Endothelial cell of umbilical vein (primary cell): ENCODE data around the gene DAG1. TPM values are rescaled to one million over a fixed set of nuclear protein-coding genes. Genes with fewer than 3 reads are reported as not detected.
A peak's percentile ranks its signal among the peaks of the same experiment; 100 is the strongest.

Experiments used
- BruUV-seq: library from RNA; stranded (reverse); fragments of 400-500 nt; replicated peaks from 2 replicates; lab custom pipeline; 2021; lab: Mats Ljungman, UMichigan
- CTCF ChIA-PET: fragments of 300-600, 350-600 bp; sonication (Branson Sonifier 250); formaldehyde crosslinking; loops from one replicate; lab custom pipeline; 2021; ENCODE audit warnings: antibody characterized with exemption, inconsistent platforms; lab: Charles Lee
- POLR2A ChIA-PET: fragments of 300-600, 350-600 bp; sonication (Branson Sonifier 250); formaldehyde crosslinking; loops from one replicate; lab custom pipeline; 2021; ENCODE audit warnings: antibody characterized with exemption, inconsistent platforms; lab: Charles Lee
- DNase-seq: peaks from one replicate; pipeline ENCODE4 v3.0.0-alpha.2; 2011; ENCODE audit warnings: low read depth, low spot score
- FAIRE-seq: peaks from 2 replicates; lab custom pipeline; 2011; peaks lifted over from hg19 to GRCh38; lab: Jason Lieb, UNC
- H2AFZ ChIP-seq: 2 replicates; pipeline ENCODE4 v1.6.0; 2012; ENCODE audit warnings: low read depth, low read length, control low read depth, inconsistent platforms
- H3K27ac ChIP-seq: 2 replicates; pipeline ENCODE4 v1.5.1; 2011; ENCODE audit warnings: low read depth, mild to moderate bottlenecking, control low read depth, low read length, moderate library complexity; ENCODE audit not compliant: insufficient read depth
- H3K27me3 ChIP-seq, 2 experiments: 2 replicates each; pipeline versions ENCODE4 v1.6.0 to v1.6.1; 2011; ENCODE audit warnings: low read length in 2 of 2, mixed read lengths in 1 of 2; ENCODE audit not compliant: control insufficient read depth in 2 of 2, insufficient read depth in 2 of 2
- H3K36me3 ChIP-seq, 2 experiments: 2 replicates in 1 of 2; 3 replicates in 1 of 2; pipeline ENCODE4 v1.5.1; 2011; ENCODE audit warnings: low read length in 2 of 2, mild to moderate bottlenecking in 1 of 2, moderate library complexity in 1 of 2; ENCODE audit not compliant: control insufficient read depth in 2 of 2, insufficient read depth in 2 of 2; ENCODE audit errors: extremely low read depth in 1 of 2
- H3K4me1 ChIP-seq: 3 replicates; pipeline ENCODE4 v1.5.1; 2011; ENCODE audit warnings: mild to moderate bottlenecking, low read length; ENCODE audit not compliant: control insufficient read depth, insufficient read depth; ENCODE audit errors: extremely low read depth
- H3K4me2 ChIP-seq: 2 replicates; pipeline ENCODE4 v1.6.1; 2011; ENCODE audit warnings: low read length, control low read depth, mixed read lengths; ENCODE audit not compliant: insufficient read depth
- H3K4me3 ChIP-seq, 3 experiments: fragments of 200-600 bp in 1 of 3; sonication (generic), shearing (Covaris generic) in 1 of 3; replicated peaks in 1 of 3; 2 replicates each; pipeline ENCODE4 v1.5.1; 2011 to 2016; ENCODE audit warnings: control low read depth in 3 of 3, low read length in 3 of 3, mild to moderate bottlenecking in 2 of 3, inconsistent platforms in 1 of 3, low read depth in 1 of 3, moderate library complexity in 1 of 3; ENCODE audit not compliant: insufficient read depth in 1 of 3
- H3K79me2 ChIP-seq: 2 replicates; pipeline ENCODE4 v1.6.0; 2012; ENCODE audit warnings: low read length, inconsistent platforms; ENCODE audit not compliant: control insufficient read depth, insufficient read depth
- H3K9ac ChIP-seq: replicated peaks from 2 replicates; pipeline ENCODE3; 2011; ENCODE audit warnings: low read length, control low read depth; ENCODE audit not compliant: insufficient read depth; ENCODE audit errors: extremely low read depth
- H3K9me1 ChIP-seq: replicated peaks from 3 replicates; pipeline ENCODE4 v1.6.0; 2011; ENCODE audit warnings: mild to moderate bottlenecking, low read length; ENCODE audit not compliant: control insufficient read depth, insufficient read depth; ENCODE audit errors: extremely low read depth
- H3K9me3 ChIP-seq: replicated peaks from 2 replicates; pipeline ENCODE4 v1.5.1; 2012; ENCODE audit warnings: low read length, inconsistent platforms; ENCODE audit not compliant: control insufficient read depth, insufficient read depth
- H4K20me1 ChIP-seq: replicated peaks from 2 replicates; pipeline ENCODE3; 2011; ENCODE audit warnings: mild to moderate bottlenecking, low read length; ENCODE audit not compliant: control insufficient read depth, insufficient read depth; ENCODE audit errors: extremely low read depth
- EZH2 ChIP-seq: IDR thresholded peaks from 2 replicates; pipeline ENCODE4 v1.6.1; 2012; ENCODE audit warnings: borderline replicate concordance, low read depth, mild to moderate bottlenecking, moderate library complexity, low read length, inconsistent platforms; ENCODE audit not compliant: severe bottlenecking
- FOS ChIP-seq: IDR thresholded peaks from 2 replicates; pipeline ENCODE4 v1.6.1; 2011; ENCODE audit warnings: mild to moderate bottlenecking, low read length, moderate library complexity, borderline replicate concordance; ENCODE audit not compliant: insufficient read depth
- GATA2 ChIP-seq: IDR thresholded peaks from 2 replicates; pipeline ENCODE4 v1.7.0; 2011; ENCODE audit warnings: low read depth, mild to moderate bottlenecking, moderate library complexity, mixed read lengths, low read length; ENCODE audit not compliant: insufficient read length, insufficient read depth
- JUN ChIP-seq: IDR thresholded peaks from 2 replicates; pipeline ENCODE4 v1.6.1; 2011; ENCODE audit warnings: borderline replicate concordance, low read depth; ENCODE audit not compliant: insufficient read length, insufficient read depth
- MAX ChIP-seq: IDR thresholded peaks from 2 replicates; pipeline ENCODE4 v1.6.1; 2011; ENCODE audit not compliant: insufficient read depth, insufficient read length
- MYC ChIP-seq: IDR thresholded peaks from one replicate; pipeline ENCODE4 v1.6.1; 2011; ENCODE audit warnings: mild to moderate bottlenecking, low read depth, low read length
- POLR2A ChIP-seq: IDR thresholded peaks from 2 replicates; pipeline ENCODE4 v1.6.1; 2012; ENCODE audit warnings: low read depth, mild to moderate bottlenecking, control low read depth, low read length
- POLR2AphosphoS5 ChIP-seq: IDR thresholded peaks from 2 replicates; pipeline ENCODE4 v1.6.1; 2012; ENCODE audit warnings: low read depth, mild to moderate bottlenecking, control low read depth, low read length, moderate library complexity; ENCODE audit not compliant: insufficient read depth
- dilution Hi-C: fragments of 300-500 bp; cut with MboI; formaldehyde crosslinking; loops from one replicate; pipeline ENCODE4 v1.15.0; 2019; ENCODE audit warnings: low sequenced_read_pairs; ENCODE audit not compliant: extremely low pct_ligation_motif_present
- intact Hi-C: fragments of 100-400 bp; cut with micrococcal nuclease; formaldehyde crosslinking; loops from one replicate; pipeline ENCODE4 v1.10.0; 2022
- polyA plus RNA-seq, 4 experiments: library from polyadenylated mRNA; depleted of rRNA in 3 of 4; stranded (reverse) in 3 of 4; unstranded in 1 of 4; fragments of >200 nt; gene quantifications; 2 replicates each; pipeline versions ENCODE4 v1.2.1 to v1.2.3, GENCODE V29; 2011 to 2012; ENCODE audit warnings: missing spikeins in 1 of 4
- total RNA-seq: library from RNA; stranded (reverse); gene quantifications from 2 replicates; pipeline ENCODE4 v1.2.3, GENCODE V29; 2021
- TF ChIP-seq, protein P1 (sequence below), 2 donors: IDR thresholded peaks; 1 replicate in 1 of 2; 2 replicates in 1 of 2; pipeline ENCODE4 v1.5.1; 2011; ENCODE audit warnings: low read length in 2 of 2, mild to moderate bottlenecking in 2 of 2, moderate library complexity in 2 of 2, control low read depth in 1 of 2, inconsistent platforms in 1 of 2, low read depth in 1 of 2; ENCODE audit not compliant: insufficient read depth in 1 of 2; ENCODE audit errors: extremely low read depth in 1 of 2

The DAG1 gene
- total and polyA plus RNA-seq, 2 donors (not counting 3 experiments of a cell fraction or from before 2014, with no cell fraction given): 59.6 to 97.5 TPM

GRCh38 chr3:49492969-49493368 lies 22.9 kb downstream of the DAG1 start:
- Histone ChIP-seq H3K9ac (no peak overlapping the region), H3K9me1 (no peaks in the 10 kb centered on the region), H3K79me2 (no peaks in the 10 kb centered on the region), H3K27me3 (no peaks in the 10 kb centered on the region), H3K9me3 (no peaks in the 10 kb centered on the region), H3K36me3 (no peaks in the 10 kb centered on the region), H3K4me2 (no peak overlapping the region), H4K20me1 (no peaks in the 10 kb centered on the region), H3K4me1 (no peaks in the 10 kb centered on the region), H3K4me3 (no peak overlapping the region), H3K27ac (no peak overlapping the region), H2AFZ (no peak overlapping the region)
- BruUV-seq: no TSS peak
- DNase-seq (no peak), FAIRE-seq (peak; percentile 12)
- dilution Hi-C loops (no loop called here), intact Hi-C loops (no loop called here)
- TF ChIP-seq JUN (no peak), MAX (no peak), POLR2A (no peak), POLR2AphosphoS5 (no peak), MYC (no peak), EZH2 (no peak), FOS (no peak), GATA2 (no peak)
- TF ChIP-seq, protein P1, sequence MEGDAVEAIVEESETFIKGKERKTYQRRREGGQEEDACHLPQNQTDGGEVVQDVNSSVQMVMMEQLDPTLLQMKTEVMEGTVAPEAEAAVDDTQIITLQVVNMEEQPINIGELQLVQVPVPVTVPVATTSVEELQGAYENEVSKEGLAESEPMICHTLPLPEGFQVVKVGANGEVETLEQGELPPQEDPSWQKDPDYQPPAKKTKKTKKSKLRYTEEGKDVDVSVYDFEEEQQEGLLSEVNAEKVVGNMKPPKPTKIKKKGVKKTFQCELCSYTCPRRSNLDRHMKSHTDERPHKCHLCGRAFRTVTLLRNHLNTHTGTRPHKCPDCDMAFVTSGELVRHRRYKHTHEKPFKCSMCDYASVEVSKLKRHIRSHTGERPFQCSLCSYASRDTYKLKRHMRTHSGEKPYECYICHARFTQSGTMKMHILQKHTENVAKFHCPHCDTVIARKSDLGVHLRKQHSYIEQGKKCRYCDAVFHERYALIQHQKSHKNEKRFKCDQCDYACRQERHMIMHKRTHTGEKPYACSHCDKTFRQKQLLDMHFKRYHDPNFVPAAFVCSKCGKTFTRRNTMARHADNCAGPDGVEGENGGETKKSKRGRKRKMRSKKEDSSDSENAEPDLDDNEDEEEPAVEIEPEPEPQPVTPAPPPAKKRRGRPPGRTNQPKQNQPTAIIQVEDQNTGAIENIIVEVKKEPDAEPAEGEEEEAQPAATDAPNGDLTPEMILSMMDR (IDR thresholded peaks at IDR 0.05; ENCODE audit: extremely low read depth in 1 of 2, insufficient read depth in 1 of 2, low read depth in 1 of 2, low read length in 2 of 2): no peak
- POLR2A ChIA-PET: interaction anchor here (0.7 kb wide), 1 partner anchor 36 kb away, joined by 5 read pairs; no protein-coding TSS in a partner anchor
- CTCF ChIA-PET: no interaction called here
